Esophagus squamous epithelium (tissue), 5 donors: ENCODE results near the gene NEK7. TPM values are rescaled to one million over a fixed set of nuclear protein-coding genes. Genes with fewer than 3 reads are reported as not detected.

Source experiments
- DNase-seq: peaks from one replicate; lab custom pipeline; 2025; lab: John Stamatoyannopoulos, UW
- H3K27ac ChIP-seq, 4 donors: fragments of 200-600 bp; sonication (generic); one replicate each; pipeline ENCODE4 v1.5.1; 2016 to 2019; ENCODE audit warnings: mild to moderate bottlenecking in 1 of 4
- H3K27me3 ChIP-seq, 4 donors: fragments of 200-600 bp; sonication (generic); 1 replicate in 3 of 4; 2 replicates in 1 of 4; pipeline versions ENCODE4 v1.5.1 to v1.6.0; 2017 to 2021; ENCODE audit warnings: antibody characterized with exemption in 1 of 4
- H3K36me3 ChIP-seq, 3 donors: fragments of 200-600 bp; sonication (generic); one replicate each; pipeline ENCODE4 v1.5.1; 2016 to 2019
- H3K4me1 ChIP-seq, 3 donors: fragments of 200-600 bp; sonication (generic); one replicate each; pipeline ENCODE4 v1.5.1; 2017 to 2019
- H3K4me3 ChIP-seq, 4 donors: fragments of 200-600 bp; sonication (generic); 1 replicate in 3 of 4; 2 replicates in 1 of 4; pipeline ENCODE4 v1.5.1; 2016 to 2019; ENCODE audit warnings: mild to moderate bottlenecking in 2 of 4, moderate library complexity in 1 of 4
- H3K9me3 ChIP-seq, 3 donors: fragments of 200-600 bp; sonication (generic); one replicate each; pipeline ENCODE4 v1.5.1; 2016 to 2019
- CTCF ChIP-seq, 6 experiments: fragments of 450-650 bp in 4 of 6; fragments of 200-600 bp in 2 of 6; sonication (generic) in 2 of 6; IDR thresholded peaks; one replicate each; pipeline ENCODE4 v1.5.1; 2016 to 2019; ENCODE audit warnings: antibody characterized with exemption in 6 of 6, mild to moderate bottlenecking in 4 of 6, moderate library complexity in 4 of 6
- POLR2A ChIP-seq, 4 donors: fragments of 450-650 bp; IDR thresholded peaks; one replicate each; pipeline ENCODE4 v1.6.1; 2017; ENCODE audit warnings: antibody characterized with exemption in 4 of 4, mild to moderate bottlenecking in 4 of 4, moderate library complexity in 3 of 4
- WGBS, 2 donors: methylation state at CpG; one replicate each; pipeline ENCODE4 v1.1.5; 2018; 5-methylcytosine and 5-hydroxymethylcytosine counted together
- intact Hi-C: fragments of 100-400 bp; cut with DNase I; formaldehyde crosslinking; loops from one replicate; pipeline ENCODE4 v1.15.0; 2022
- total RNA-seq, 4 donors: library from RNA; depleted of rRNA; stranded (reverse); fragments of >200 nt; gene quantifications; one replicate each; pipeline ENCODE4 v1.1.0, GENCODE V29; 2016
- donor health status: DM: yes; HTN: yes; CAD: no.

The NEK7 gene
- total RNA-seq, 4 donors from 2014 or later, result 26.2 to 79.2 (median 52.4) TPM

- TF ChIP-seq POLR2A (IDR thresholded peaks at IDR 0.05) (no peak), CTCF (IDR thresholded peaks at IDR 0.05) (no peak)
- Histone ChIP-seq H3K4me1 (peaks cover 4 to 60% (median 32%) of the 10 kb centered on the region in 3 donors), H3K27ac (no peak overlapping the region), H3K27me3 (no peaks in the 10 kb centered on the region), H3K4me3 (no peak overlapping the region), H3K36me3 (no peaks in the 10 kb centered on the region), H3K9me3 (no peaks in the 10 kb centered on the region)
- DNase-seq, result no peak
- WGBS, 2 donors, result 60 to 64% methylated on average over 5 of the region's 5 CpGs
- intact Hi-C loops, result no loop called here
Measured at GRCh38 chr1:198175423-198176170, 18.8 kb downstream of the NEK7 start.

- Histone ChIP-seq H3K9me3 (no peaks in the 10 kb centered on the region), H3K27ac (no peak overlapping the region), H3K36me3 (no peaks in the 10 kb centered on the region), H3K4me1 (peaks cover 4 to 60% (median 32%) of the 10 kb centered on the region in 3 donors), H3K4me3 (no peak overlapping the region), H3K27me3 (no peaks in the 10 kb centered on the region)
- DNase-seq, result no peak
- no peak for TF ChIP-seq POLR2A (IDR thresholded peaks at IDR 0.05)
- TF ChIP-seq CTCF (IDR thresholded peaks at IDR 0.05), result no peak
- 86 to 100% methylated on average over 1 of the region's 1 CpG for WGBS, 2 donors
- intact Hi-C loops, result no loop called here
Measured at GRCh38 chr1:198176179-198176578, 19.4 kb downstream of the NEK7 start.

GRCh38 chr1:198177546-198177945, 20.7 kb downstream of the NEK7 start:
- TF ChIP-seq CTCF (IDR thresholded peaks at IDR 0.05), result no peak
- TF ChIP-seq POLR2A (IDR thresholded peaks at IDR 0.05), result no peak
- Histone ChIP-seq H3K27ac (no peak overlapping the region), H3K4me3 (no peak overlapping the region), H3K36me3 (no peaks in the 10 kb centered on the region), H3K27me3 (no peaks in the 10 kb centered on the region), H3K4me1 (peaks cover 4 to 46% (median 22%) of the 10 kb centered on the region in 3 donors), H3K9me3 (no peaks in the 10 kb centered on the region)
- intact Hi-C loops, result no loop called here
- WGBS, 2 donors, result 27 to 45% methylated on average over 2 of the region's 2 CpGs
- no peak for DNase-seq

- TF ChIP-seq CTCF (IDR thresholded peaks at IDR 0.05), result no peak
- no peak for TF ChIP-seq POLR2A (IDR thresholded peaks at IDR 0.05)
Measured at GRCh38 chr1:198178615-198179014, 21.8 kb downstream of the NEK7 start.

GRCh38 chr1:198179556-198179981, 22.8 kb downstream of the NEK7 start:
- WGBS, 2 donors, result 39 to 48% methylated on average over 2 of the region's 2 CpGs
- intact Hi-C loops, result no loop called here
- Histone ChIP-seq H3K9me3 (no peaks in the 10 kb centered on the region), H3K27ac (no peak overlapping the region), H3K4me1 (peaks cover 4 to 26% (median 12%) of the 10 kb centered on the region in 3 donors), H3K4me3 (no peak overlapping the region), H3K27me3 (no peaks in the 10 kb centered on the region), H3K36me3 (no peaks in the 10 kb centered on the region)
- DNase-seq, result no peak
- TF ChIP-seq CTCF (IDR thresholded peaks at IDR 0.05) (no peak), POLR2A (IDR thresholded peaks at IDR 0.05) (no peak)

More at GRCh38 chr1:198178615-198179014, 21.8 kb downstream of the NEK7 start:
- Histone ChIP-seq H3K27ac (no peak overlapping the region), H3K9me3 (no peaks in the 10 kb centered on the region), H3K36me3 (no peaks in the 10 kb centered on the region), H3K27me3 (no peaks in the 10 kb centered on the region), H3K4me3 (no peak overlapping the region), H3K4me1 (peaks cover 4 to 36% (median 16%) of the 10 kb centered on the region in 3 donors)
- intact Hi-C loops, result no loop called here
- DNase-seq, result no peak
- 78 to 92% methylated on average over 1 of the region's 1 CpG for WGBS, 2 donors
